ENCODE data around the gene AGO3. TPM values are rescaled to one million over a fixed set of nuclear protein-coding genes. Genes with fewer than 3 reads are reported as not detected.
A peak's percentile ranks its signal among the peaks of the same experiment; 100 is the strongest.

Gene AGO3
- total and polyA plus RNA-seq, 2 of the 13 experiments (the other 11 are each of a cell fraction or from before 2014, with no cell fraction given) = 21.2 to 27.1 TPM

GRCh38 chr1:36088577-36089392 lies 157.9 kb downstream of the AGO3 start, which contains the start of gene ADPRS (continued):
- peak; percentile 56 for TF ChIP-seq ZSCAN31 (CRISPR knock-in tag; IDR thresholded peaks at IDR 0.05; ENCODE audit: low read depth)
- peak; percentile 98 for TF ChIP-seq GATAD1 (CRISPR knock-in tag; IDR thresholded peaks at IDR 0.05)
- no peak for TF ChIP-seq BCLAF1 (IDR thresholded peaks at IDR 0.05)
- TF ChIP-seq FLYWCH1 (CRISPR knock-in tag; IDR thresholded peaks at IDR 0.05) = no peak
- peak; percentile 92 for TF ChIP-seq ELF1 (CRISPR knock-in tag; IDR thresholded peaks at IDR 0.05)
- peak; percentile 81 for TF ChIP-seq FOXK1 (CRISPR knock-in tag; IDR thresholded peaks at IDR 0.05; ENCODE audit: borderline replicate concordance, low read depth)
- TF ChIP-seq ZNF230 (CRISPR knock-in tag; IDR thresholded peaks at IDR 0.05) = peak; percentile 82
- 0 out of 2 replicates have a peak, but pooled peaks have one; percentile 12 for TF ChIP-seq BHLHE40 (IDR thresholded peaks at IDR 0.05; ENCODE audit: low read length)
- 0 out of 2 replicates have a peak, but pooled peaks have one; percentile 82 for TF ChIP-seq ZNF354B (CRISPR knock-in tag; IDR thresholded peaks at IDR 0.05)
- no peak; the same call in 1 of the 2 replicates for TF ChIP-seq TIGD3 (CRISPR knock-in tag; IDR thresholded peaks at IDR 0.05; ENCODE audit: borderline replicate concordance)
- TF ChIP-seq ZNF891 (CRISPR knock-in tag; IDR thresholded peaks at IDR 0.05) = peak; percentile 37; the same call in 1 of the 2 replicates
- TF ChIP-seq ZBTB3 (CRISPR knock-in tag; IDR thresholded peaks at IDR 0.05; ENCODE audit: borderline replicate concordance, low read depth) = 0 out of 2 replicates have a peak, but pooled peaks have one; percentile 16
- peak; percentile 75 for TF ChIP-seq AHR (CRISPR knock-in tag; IDR thresholded peaks at IDR 0.05)
- peak; percentile 44; the same call in 1 of the 2 replicates for TF ChIP-seq EED (CRISPR knock-in tag; IDR thresholded peaks at IDR 0.05)
- TF ChIP-seq ZNF574 (CRISPR knock-in tag; IDR thresholded peaks at IDR 0.05) = peak; percentile 100
- TF ChIP-seq ZNF710 (CRISPR knock-in tag; IDR thresholded peaks at IDR 0.05; ENCODE audit: borderline replicate concordance) = no peak
- peak; percentile 88 for TF ChIP-seq IKZF5 (CRISPR knock-in tag; IDR thresholded peaks at IDR 0.05)
